ENCODE measurements around the gene CRIP2.

CRIP2 gene

GRCh38 chr14:105473677-105474482, 741 bp upstream of the CRIP2 start:
- Histone ChIP-seq H3K27ac (peak overlapping the region in 9 of 11 experiments; percentile 6 to 83 (median 52); a peak in 11 of 22 replicates), H3K36me3 (peaks cover 0 to 8% (median 2%) of the 10 kb centered on the region in 11 experiments; a peak in 8 of 22 replicates), H3K9me3 (replicated peaks in 1 of 11) (peaks cover 0 to 6% (median 0%) of the 10 kb centered on the region in 11 experiments; a peak in 2 of 22 replicates), H3K4me3 (peak overlapping the region; percentile 60 to 81 (median 72)), H4K20me1 (peaks cover 22 to 87% (median 64%) of the 10 kb centered on the region in 11 experiments; a peak in 21 of 22 replicates), H3K4me2 (peak overlapping the region; percentile 88 to 100 (median 99)), H3K27me3 (peaks cover 42 to 57% (median 42%) of the 10 kb centered on the region in 11 experiments), H3K9ac (peak overlapping the region; percentile 41 to 84 (median 70); a peak in 21 of 22 replicates), H3K4me1 (peaks cover 68 to 89% (median 79%) of the 10 kb centered on the region in 10 experiments)
- no peak for TF ChIP-seq Cebpa-rat (IDR thresholded peaks at IDR 0.05)

- peaks cover 54 to 83% (median 76%) of the 10 kb centered on the region in 10 experiments for H3K4me1 ChIP-seq
- peak overlapping the region; percentile 60 to 81 (median 72) for H3K4me3 ChIP-seq
- 0 out of 22 replicates have a peak, but pooled peaks cover 0 to 5% (median 0%) of the 10 kb centered on the region in 11 experiments for H3K36me3 ChIP-seq
- no peak for TF ChIP-seq Cebpa-rat (IDR thresholded peaks at IDR 0.05)
- peaks cover 8 to 83% (median 58%) of the 10 kb centered on the region in 11 experiments; a peak in 21 of 22 replicates for H4K20me1 ChIP-seq
- peak overlapping the region; percentile 88 to 100 (median 99) for H3K4me2 ChIP-seq
- H3K9ac ChIP-seq, result peak overlapping the region in 10 of 11 experiments; percentile 56 to 84 (median 72); a peak in 20 of 22 replicates
- H3K27me3 ChIP-seq, result peaks cover 54 to 64% (median 58%) of the 10 kb centered on the region in 11 experiments
- peak overlapping the region in 9 of 11 experiments; percentile 18 to 83 (median 48); a peak in 12 of 22 replicates for H3K27ac ChIP-seq
- peaks cover 0 to 6% (median 0%) of the 10 kb centered on the region in 11 experiments; a peak in 2 of 22 replicates for H3K9me3 ChIP-seq (replicated peaks in 1 of 11)
Measured at GRCh38 chr14:105475269-105476096, 862 bp downstream of the CRIP2 start.

- Histone ChIP-seq H3K27ac (peak overlapping the region in 4 of 11 experiments; percentile 11 to 83 (median 30); a peak in 5 of 22 replicates), H3K4me1 (peaks cover 50 to 83% (median 76%) of the 10 kb centered on the region in 10 experiments), H3K4me3 (peak overlapping the region in 9 of 10 experiments; percentile 65 to 81 (median 72); a peak in 17 of 20 replicates), H4K20me1 (peaks cover under 1 to 81% (median 50%) of the 10 kb centered on the region in 11 experiments; a peak in 21 of 22 replicates), H3K27me3 (peaks cover 49 to 62% (median 61%) of the 10 kb centered on the region in 11 experiments), H3K9ac (peak overlapping the region in 10 of 11 experiments; percentile 56 to 84 (median 72); a peak in 16 of 22 replicates), H3K36me3 (no peaks in the 10 kb centered on the region), H3K9me3 (replicated peaks in 1 of 11) (peaks cover 0 to 6% (median 0%) of the 10 kb centered on the region in 11 experiments; a peak in 2 of 22 replicates), H3K4me2 (peak overlapping the region; percentile 88 to 100 (median 99))
- TF ChIP-seq Cebpa-rat (IDR thresholded peaks at IDR 0.05), result no peak
Measured at GRCh38 chr14:105476097-105476830, 1.6 kb downstream of the CRIP2 start.

GRCh38 chr14:105476831-105477659, 2.4 kb downstream of the CRIP2 start:
- peak overlapping the region in 8 of 10 experiments; percentile 20 to 81 (median 72); a peak in 12 of 20 replicates for H3K4me3 ChIP-seq
- TF ChIP-seq Cebpa-rat (IDR thresholded peaks at IDR 0.05), result no peak
- peak overlapping the region in 6 of 11 experiments; percentile 66 to 80 (median 72); a peak in 5 of 22 replicates for H3K9ac ChIP-seq
- H3K27ac ChIP-seq, result no peak overlapping the region
- peaks cover 49 to 62% (median 61%) of the 10 kb centered on the region in 11 experiments for H3K27me3 ChIP-seq
- no peaks in the 10 kb centered on the region for H3K36me3 ChIP-seq
- H3K4me2 ChIP-seq, result peak overlapping the region; percentile 88 to 100 (median 99)
- H4K20me1 ChIP-seq, result peaks cover 0 to 76% (median 46%) of the 10 kb centered on the region in 11 experiments; a peak in 19 of 22 replicates
- H3K9me3 ChIP-seq (replicated peaks in 1 of 11), result peaks cover 0 to 6% (median 0%) of the 10 kb centered on the region in 11 experiments; a peak in 2 of 22 replicates
- H3K4me1 ChIP-seq, result peaks cover 50 to 82% (median 75%) of the 10 kb centered on the region in 10 experiments

GRCh38 chr14:105477660-105478397, 3.2 kb downstream of the CRIP2 start:
- Histone ChIP-seq H4K20me1 (peaks cover 0 to 76% (median 38%) of the 10 kb centered on the region in 11 experiments; a peak in 19 of 22 replicates), H3K27ac (no peak overlapping the region)

GRCh38 chr14:105478398-105479251, 4.0 kb downstream of the CRIP2 start:
- Histone ChIP-seq H3K4me1 (peaks cover 55 to 82% (median 75%) of the 10 kb centered on the region in 10 experiments), H3K4me2 (peak overlapping the region in 10 of 11 experiments; percentile 11 to 49 (median 32); a peak in 11 of 22 replicates), H3K9ac (no peak overlapping the region), H4K20me1 (peaks cover 0 to 76% (median 35%) of the 10 kb centered on the region in 11 experiments; a peak in 15 of 22 replicates), H3K9me3 (replicated peaks in 1 of 11) (peaks cover 0 to 6% (median 0%) of the 10 kb centered on the region in 11 experiments; a peak in 2 of 22 replicates), H3K36me3 (no peaks in the 10 kb centered on the region), H3K4me3 (no peak overlapping the region), H3K27ac (no peak overlapping the region), H3K27me3 (peaks cover 49 to 62% (median 61%) of the 10 kb centered on the region in 11 experiments)
- no peak for TF ChIP-seq Cebpa-rat (IDR thresholded peaks at IDR 0.05)

More at GRCh38 chr14:105477660-105478397, 3.2 kb downstream of the CRIP2 start:
- peaks cover 49 to 62% (median 61%) of the 10 kb centered on the region in 11 experiments for H3K27me3 ChIP-seq
- H3K4me3 ChIP-seq, result no peak overlapping the region
- H3K4me2 ChIP-seq, result peak overlapping the region in 10 of 11 experiments; percentile 11 to 100 (median 64); a peak in 16 of 22 replicates
- H3K9me3 ChIP-seq (replicated peaks in 1 of 11), result peaks cover 0 to 6% (median 0%) of the 10 kb centered on the region in 11 experiments; a peak in 2 of 22 replicates
- H3K4me1 ChIP-seq, result peaks cover 51 to 82% (median 75%) of the 10 kb centered on the region in 10 experiments
- H3K36me3 ChIP-seq, result no peaks in the 10 kb centered on the region
- no peak overlapping the region for H3K9ac ChIP-seq
- TF ChIP-seq Cebpa-rat (IDR thresholded peaks at IDR 0.05), result no peak
